HepG2 (cell line): Measurements from ENCODE around the gene PPP1R15B. TPM values are rescaled to one million over a fixed set of nuclear protein-coding genes. Genes with fewer than 3 reads are reported as not detected.

Source experiments
- ATAC-seq: fragments of 200-7000 bp; cut with Tn5 transposase; 3 replicates; pipeline ENCODE4 v1.9.1; 2020; ENCODE audit warnings: mild to moderate bottlenecking, moderate library complexity
- BruUV-seq: library from RNA; stranded (reverse); fragments of 400-500 nt; replicated peaks from 2 replicates; lab custom pipeline; 2021; lab: Mats Ljungman, UMichigan
- CTCF ChIA-PET: fragments of 300-600 bp; formaldehyde crosslinking; extraction: SDS; loops from one replicate; lab custom pipeline; 2021; ENCODE audit warnings: low total read pairs, inconsistent platforms, low intra/inter-chr PET ratio; lab: Yijun Ruan, JAX
- POLR2A ChIA-PET: fragments of 350-600 bp; sonication (Branson Sonifier 250); formaldehyde crosslinking; loops from one replicate; lab custom pipeline; 2020; ENCODE audit warnings: antibody characterized with exemption, inconsistent platforms; lab: Yijun Ruan, JAX
- DNase-seq: peaks from one replicate; pipeline ENCODE4 v3.0.0-alpha.2; 2015; ENCODE audit warnings: low spot score
- FAIRE-seq: peaks from 3 replicates; lab custom pipeline; 2011; peaks lifted over from hg19 to GRCh38; lab: Jason Lieb, UNC
- H2AFZ ChIP-seq: one replicate; pipeline ENCODE4 v1.6.1; 2011; ENCODE audit warnings: low read length, inconsistent platforms
- H3K27ac ChIP-seq: fragments of 300-600 bp; 3 replicates; pipeline ENCODE4 v1.8.0; 2011; ENCODE audit warnings: mixed run types, mild to moderate bottlenecking, mixed read lengths, low read length, inconsistent platforms; ENCODE audit not compliant: insufficient read depth; ENCODE audit errors: extremely low read length
- H3K27me3 ChIP-seq, 2 experiments: fragments of 200-600 bp in 1 of 2; 2 replicates in 1 of 2; 3 replicates in 1 of 2; pipeline versions ENCODE4 v1.6.0 to v1.8.0; 2011; ENCODE audit warnings: low read length in 2 of 2, mild to moderate bottlenecking in 2 of 2, moderate library complexity in 2 of 2, inconsistent platforms in 1 of 2; ENCODE audit not compliant: insufficient read depth in 2 of 2, control insufficient read depth in 1 of 2
- H3K36me3 ChIP-seq, 2 experiments: fragments of 200-600 bp in 1 of 2; replicated peaks in 1 of 2; 2 replicates in 1 of 2; 3 replicates in 1 of 2; pipeline versions ENCODE4 v1.5.1 to v1.8.0; 2011; ENCODE audit warnings: low read length in 2 of 2, inconsistent platforms in 1 of 2; ENCODE audit not compliant: insufficient read depth in 2 of 2, control insufficient read depth in 1 of 2
- H3K4me1 ChIP-seq: 2 replicates; pipeline ENCODE4 v1.5.1; 2012; ENCODE audit warnings: low read length, inconsistent platforms; ENCODE audit not compliant: insufficient read depth
- H3K4me2 ChIP-seq: 2 replicates; pipeline ENCODE4 v1.6.0; 2011; ENCODE audit warnings: low read depth, low read length, inconsistent platforms
- H3K4me3 ChIP-seq, 3 experiments: fragments of 200-600 bp in 1 of 3; sonication (generic), shearing (Covaris generic) in 1 of 3; replicated peaks in 1 of 3; 2 replicates each; pipeline ENCODE4 v1.5.1; 2011 to 2016; ENCODE audit warnings: low read length in 3 of 3, inconsistent platforms in 2 of 3, low read depth in 2 of 3, mild to moderate bottlenecking in 2 of 3, control low read depth in 1 of 3, mixed read lengths in 1 of 3; ENCODE audit not compliant: insufficient read depth in 1 of 3
- H3K79me2 ChIP-seq: one replicate; pipeline ENCODE4 v1.6.1; 2011; ENCODE audit warnings: low read length, inconsistent platforms; ENCODE audit not compliant: insufficient read depth
- H3K9ac ChIP-seq: 2 replicates; pipeline ENCODE4 v1.6.0; 2011; ENCODE audit warnings: mild to moderate bottlenecking, low read depth, low read length, inconsistent platforms; ENCODE audit not compliant: insufficient read depth
- H3K9me3 ChIP-seq: 2 replicates; pipeline ENCODE4 v1.5.1; 2012; ENCODE audit warnings: mild to moderate bottlenecking, low read length
- H4K20me1 ChIP-seq: 2 replicates; pipeline ENCODE4 v1.6.0; 2011; ENCODE audit warnings: inconsistent platforms, mild to moderate bottlenecking, low read length, moderate library complexity; ENCODE audit not compliant: insufficient read depth
- FUBP1 ChIP-seq: sonication (generic); formaldehyde crosslinking; IDR thresholded peaks from 2 replicates; pipeline ENCODE4 v1.5.1; 2020; ENCODE audit warnings: missing genetic modification reagents, mild to moderate bottlenecking, borderline replicate concordance
- GRHL1 ChIP-seq: sonication (generic); formaldehyde crosslinking; conservative IDR thresholded peaks from 2 replicates; pipeline ENCODE4 v1.8.0; 2022; ENCODE audit warnings: missing genetic modification reagents
- HNRNPUL1 ChIP-seq: fragments of 200-400 bp; formaldehyde crosslinking; IDR thresholded peaks from 2 replicates; pipeline ENCODE4 v1.6.1; 2017; ENCODE audit warnings: low read depth, mild to moderate bottlenecking, low read length, moderate library complexity
- JUND ChIP-seq: sonication (generic); formaldehyde crosslinking; IDR thresholded peaks from 2 replicates; pipeline ENCODE4 v1.8.0; 2022; ENCODE audit warnings: mild to moderate bottlenecking, missing genetic modification reagents
- SMC3 ChIP-seq: IDR thresholded peaks from 2 replicates; pipeline ENCODE4 v1.6.1; 2011; ENCODE audit warnings: low read length, improper control_type of control experiment
- TARDBP ChIP-seq: sonication (generic); formaldehyde crosslinking; IDR thresholded peaks from 2 replicates; pipeline ENCODE4 v1.8.0; 2022; ENCODE audit warnings: mild to moderate bottlenecking, missing genetic modification reagents
- ZBTB37 ChIP-seq: sonication (generic); formaldehyde crosslinking; IDR thresholded peaks from 2 replicates; pipeline ENCODE4 v1.4.0; 2020; ENCODE audit warnings: mild to moderate bottlenecking, missing genetic modification reagents
- ZBTB38 ChIP-seq: sonication (generic); formaldehyde crosslinking; IDR thresholded peaks from 2 replicates; pipeline ENCODE4 v1.5.1; 2020; ENCODE audit warnings: mild to moderate bottlenecking, missing genetic modification reagents
- ZNF235 ChIP-seq: sonication (generic); formaldehyde crosslinking; IDR thresholded peaks from 2 replicates; pipeline ENCODE4 v1.8.1; 2023; ENCODE audit warnings: mild to moderate bottlenecking, missing genetic modification reagents, borderline replicate concordance
- ZNF547 ChIP-seq: sonication (generic); formaldehyde crosslinking; IDR thresholded peaks from 2 replicates; pipeline ENCODE4 v1.5.1; 2020; ENCODE audit warnings: mild to moderate bottlenecking, missing genetic modification reagents
- ZNF850 ChIP-seq: sonication (generic); formaldehyde crosslinking; conservative IDR thresholded peaks from 2 replicates; pipeline ENCODE4 v1.9.0; 2021; ENCODE audit warnings: mild to moderate bottlenecking, missing genetic modification reagents
- WGBS: methylation state at CpG from one replicate; pipeline ENCODE4 v1.1.6; 2017; ENCODE audit warnings: low lambda C conversion rate; 5-methylcytosine and 5-hydroxymethylcytosine counted together
- in situ Hi-C: cut with HindIII; loops from 2 replicates; pipeline ENCODE4 v1.10.0; 2017; ENCODE audit warnings: low pct_unique_long_range_greater_than_20kb; ENCODE audit not compliant: extremely low pct_ligation_motif_present
- intact Hi-C: fragments of 100-400 bp; cut with micrococcal nuclease; formaldehyde crosslinking; loops from one replicate; pipeline ENCODE4 v1.10.0; 2022; ENCODE audit not compliant: unreplicated experiment
- polyA plus RNA-seq, 8 experiments: library from polyadenylated mRNA; depleted of rRNA in 3 of 8; stranded (reverse) in 7 of 8; unstranded in 1 of 8; fragments of >200 nt; fragmentation: Illumina TruSeq in 4 of 8; extraction: Trizol in 4 of 8; gene quantifications; 2 replicates each; pipeline versions ENCODE4 v1.2.1 to v1.2.3, GENCODE V29; 2011 to 2016; ENCODE audit warnings: low read depth in 4 of 8, missing spikeins in 1 of 8, mixed read lengths in 1 of 8; ENCODE audit not compliant: insufficient read depth in 1 of 8
- total RNA-seq, 5 experiments: library from RNA; depleted of rRNA; stranded (reverse); fragments of >200 nt; fragmentation: Illumina TruSeq; extraction: Trizol; gene quantifications; 2 replicates each; pipeline ENCODE4 v1.2.3, GENCODE V29; 2016; ENCODE audit warnings: low read depth in 1 of 5

PPP1R15B gene
- total and polyA plus RNA-seq, 2 of the 13 experiments (the other 11 are each of a cell fraction or from before 2014, with no cell fraction given), result 13.4 to 23.8 TPM

- ChIA-PET CTCF (interaction anchor here (3.1 kb wide), 1 partner anchor 71 kb away, joined by 28 read pairs; no protein-coding TSS in a partner anchor), POLR2A (no interaction called here)
- H2AFZ ChIP-seq, result no peak overlapping the region
- no peak overlapping the region for H3K4me3 ChIP-seq
- H3K9me3 ChIP-seq, result no peaks in the 10 kb centered on the region
- H4K20me1 ChIP-seq, result no peaks in the 10 kb centered on the region
- FAIRE-seq (no peak), DNase-seq (no peak), ATAC-seq (no peak)
- no peak overlapping the region for H3K27ac ChIP-seq
- in situ Hi-C loops, result no loop called here
- no peak overlapping the region for H3K9ac ChIP-seq
- peaks cover 16% of the 10 kb centered on the region for H3K4me1 ChIP-seq
- intact Hi-C loops, result loop anchor here (2.0 kb wide), 1 partner anchor 14 kb away; no protein-coding TSS in a partner anchor
- H3K4me2 ChIP-seq, result no peak overlapping the region
- peaks cover 9 to 24% of the 10 kb centered on the region in 2 experiments; a peak in 4 of 5 replicates for H3K36me3 ChIP-seq
- BruUV-seq, result no TSS peak
- no peaks in the 10 kb centered on the region for H3K27me3 ChIP-seq
- H3K79me2 ChIP-seq, result no peaks in the 10 kb centered on the region
- TF ChIP-seq ZBTB37, result no peak
- WGBS, result 95% methylated on average over 2 of the region's 2 CpGs
Measured at GRCh38 chr1:204432708-204433107, 21.1 kb upstream of the PPP1R15B start.

- Histone ChIP-seq H3K79me2 (no peaks in the 10 kb centered on the region), H3K4me1 (peaks cover 16% of the 10 kb centered on the region), H4K20me1 (no peaks in the 10 kb centered on the region), H3K9me3 (no peaks in the 10 kb centered on the region), H3K9ac (no peak overlapping the region), H3K4me2 (no peak overlapping the region), H3K36me3 (peaks cover 9 to 26% of the 10 kb centered on the region in 2 experiments; a peak in 4 of 5 replicates), H3K27ac (no peak overlapping the region), H2AFZ (no peak overlapping the region), H3K27me3 (no peaks in the 10 kb centered on the region), H3K4me3 (no peak overlapping the region)
- BruUV-seq, result no TSS peak
- CTCF ChIA-PET, result interaction anchor here (1.1 to 3.1 kb wide), 2 partner anchors 14 to 72 kb away, joined by 3 to 28 read pairs; no protein-coding TSS in a partner anchor
- DNase-seq (peak; percentile 52), ATAC-seq (peak; percentile 92), FAIRE-seq (peak; percentile 82)
- in situ Hi-C loops, result no loop called here
- POLR2A ChIA-PET, result interaction anchor here (0.9 to 1.0 kb wide), 2 partner anchors 72 to 84 kb away, joined by 3 to 7 read pairs; partner anchors contain the start of gene MDM4
- intact Hi-C loops, result loop anchor here (1.0 to 2.0 kb wide), 2 partner anchors 15 to 72 kb away; no protein-coding TSS in a partner anchor
- 64% methylated on average over 13 of the region's 13 CpGs for WGBS
- TF ChIP-seq TARDBP (0 out of 2 replicates have a peak, but pooled peaks have one; percentile 20), FUBP1 (CRISPR knock-in tag) (no peak), GRHL1 (CRISPR knock-in tag) (no peak), ZNF235 (CRISPR knock-in tag) (no peak), HNRNPUL1 (no peak), SMC3 (peak; percentile 74), ZNF547 (CRISPR knock-in tag) (no peak), ZBTB38 (CRISPR knock-in tag) (no peak), JUND (CRISPR knock-in tag) (no peak), ZNF850 (CRISPR knock-in tag) (no peak)
Measured at GRCh38 chr1:204431310-204432184, 19.9 kb upstream of the PPP1R15B start.
